ENCODE results near the gene JAML.

- TF ChIP-seq REST (IDR thresholded peaks at IDR 0.05; ENCODE audit: unreplicated experiment), result no peak
- no peak for TF ChIP-seq CREB1 (CRISPR knock-in tag; IDR thresholded peaks at IDR 0.05; ENCODE audit: low read depth)
- TF ChIP-seq CTCF (conservative IDR thresholded peaks at IDR 0.05; ENCODE audit: low read depth in 2 of 2), result no peak
- no peak for TF ChIP-seq JUNB (IDR thresholded peaks at IDR 0.05; ENCODE audit: unreplicated experiment)
Observed at GRCh38 chr11:118201966-118202365, 22.8 kb downstream of the JAML start.
